ENCODE data around the gene BEST4.
"Not testable (repeated sequence)": the region's sequence is repeated elsewhere in the genome, so short reads cannot be mapped to it uniquely, and the experiment has no call there.

Gene BEST4

DNA sequence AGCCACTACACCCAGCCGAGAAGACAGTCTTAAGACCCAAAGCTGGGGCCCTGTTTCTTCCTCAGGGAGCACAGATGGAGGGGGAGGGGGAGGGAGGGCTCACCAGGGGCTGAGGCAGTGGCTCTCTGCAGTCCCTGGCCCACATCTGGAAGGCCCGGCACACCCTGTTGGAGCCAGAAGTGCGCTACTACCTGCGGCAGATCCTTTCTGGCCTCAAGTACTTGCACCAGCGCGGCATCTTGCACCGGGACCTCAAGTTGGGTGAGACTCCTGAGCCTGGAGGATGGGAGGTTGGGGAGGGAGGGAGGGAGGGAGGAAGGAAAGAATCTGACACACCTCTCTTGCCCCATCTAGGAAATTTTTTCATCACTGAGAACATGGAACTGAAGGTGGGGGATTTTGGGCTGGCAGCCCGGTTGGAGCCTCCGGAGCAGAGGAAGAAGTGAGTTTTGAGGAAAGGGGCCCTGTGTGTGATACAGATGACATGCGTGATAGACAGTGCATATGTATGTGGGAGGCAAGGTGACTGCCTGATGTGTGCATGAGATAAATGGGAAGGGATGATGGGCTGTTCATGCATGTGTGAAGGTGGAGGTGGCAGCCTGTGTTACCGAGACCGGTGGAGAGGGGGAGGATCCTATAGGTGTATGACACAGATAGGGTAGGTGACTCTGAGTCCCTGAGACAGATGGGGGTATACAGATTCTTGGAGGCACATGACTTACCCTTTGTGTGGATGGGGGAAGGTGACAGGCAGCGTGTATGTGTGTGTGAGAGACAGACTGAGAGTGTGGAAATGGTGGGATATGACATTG is 13.7 kb upstream of the BEST4 start:
- DNase-seq = no peak

DNA sequence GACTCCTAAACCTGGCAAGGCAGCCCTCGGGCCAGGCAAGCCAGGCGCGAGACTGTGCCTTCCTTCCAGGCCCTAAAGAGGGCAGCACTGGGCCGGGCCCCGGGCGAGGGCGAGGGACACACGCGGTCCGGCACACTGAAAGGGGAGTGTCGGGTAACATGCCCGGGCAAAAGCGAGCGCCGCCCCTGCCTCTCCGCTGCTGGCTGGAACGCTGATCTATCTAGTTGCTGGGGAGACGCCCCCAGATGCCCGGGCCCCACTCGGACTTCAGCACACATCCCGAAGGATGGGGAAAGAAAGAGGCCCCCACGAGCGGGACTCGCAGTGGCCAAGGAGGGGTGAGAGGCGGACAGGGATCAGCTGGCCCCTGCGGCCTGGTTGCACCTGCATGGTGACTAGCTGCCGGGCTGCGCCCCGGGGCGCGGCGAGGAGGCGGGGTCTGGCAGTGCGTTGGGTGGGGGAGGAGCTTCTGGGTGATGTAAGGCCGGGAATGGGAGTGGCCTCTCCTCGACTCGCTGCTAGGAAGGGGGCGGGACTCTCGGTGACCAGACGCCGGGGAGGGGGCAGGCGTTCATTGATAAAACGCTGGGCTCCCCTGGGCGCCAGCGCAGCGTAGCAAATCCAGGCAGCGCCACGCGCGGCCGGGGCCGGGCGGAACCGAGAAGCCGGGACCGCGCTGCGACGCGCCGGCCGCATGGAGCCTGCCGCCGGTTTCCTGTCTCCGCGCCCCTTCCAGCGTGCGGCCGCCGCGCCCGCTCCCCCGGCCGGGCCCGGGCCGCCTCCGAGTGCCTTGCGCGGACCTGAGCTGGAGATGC is 12.0 kb upstream of the BEST4 start, which contains the start of gene PLK3:
Gene PLK3, plus strand, starts transcription at position 608 of the 815 bp plus-strand sequence. Its CDS starts 87 bp downstream, at position 695.
- peak; percentile 99 for DNase-seq

DNA sequence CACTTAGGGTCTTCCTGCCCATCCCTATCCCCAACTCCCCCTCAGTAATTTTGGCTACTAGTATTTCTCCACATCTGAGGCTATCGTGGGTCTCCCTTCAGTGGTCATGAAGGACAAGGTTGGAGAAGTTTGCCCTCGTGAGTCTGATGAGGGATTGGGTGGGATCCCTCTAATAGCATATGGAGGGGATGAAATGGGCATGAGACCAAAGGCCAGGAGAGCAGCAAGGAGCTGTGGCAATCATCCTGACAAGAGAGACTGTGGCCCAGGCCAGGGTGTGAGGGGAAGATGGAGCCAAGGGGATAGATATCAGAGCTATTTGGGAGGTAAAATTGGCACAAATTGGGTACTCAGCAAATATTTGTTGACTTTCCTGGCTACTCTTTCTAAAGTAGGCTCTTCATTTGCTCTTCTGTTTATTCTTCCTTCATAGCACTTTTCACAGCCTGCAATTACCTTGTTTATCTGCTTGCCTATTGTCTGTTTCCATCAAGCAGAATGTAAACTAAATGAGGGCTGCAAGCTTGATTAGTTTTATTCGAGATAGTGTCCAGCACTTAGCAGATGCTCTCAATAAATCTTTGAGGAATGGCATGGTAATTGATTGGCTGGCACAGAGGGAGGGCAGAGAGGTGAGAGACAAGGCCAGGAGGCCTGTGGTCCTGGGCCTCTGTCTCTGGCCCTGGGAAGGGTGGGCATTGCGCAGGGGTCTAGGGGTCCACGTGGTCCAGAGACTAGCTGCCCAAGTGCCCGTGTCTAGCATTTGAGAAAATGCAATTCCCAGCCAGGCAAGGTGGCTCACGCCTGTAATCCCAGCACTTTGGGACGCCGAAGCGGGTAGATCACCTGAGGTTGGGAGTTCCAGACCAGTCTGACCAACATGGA is 10.8 kb upstream of the BEST4 start:
- DNase-seq = no peak

DNA sequence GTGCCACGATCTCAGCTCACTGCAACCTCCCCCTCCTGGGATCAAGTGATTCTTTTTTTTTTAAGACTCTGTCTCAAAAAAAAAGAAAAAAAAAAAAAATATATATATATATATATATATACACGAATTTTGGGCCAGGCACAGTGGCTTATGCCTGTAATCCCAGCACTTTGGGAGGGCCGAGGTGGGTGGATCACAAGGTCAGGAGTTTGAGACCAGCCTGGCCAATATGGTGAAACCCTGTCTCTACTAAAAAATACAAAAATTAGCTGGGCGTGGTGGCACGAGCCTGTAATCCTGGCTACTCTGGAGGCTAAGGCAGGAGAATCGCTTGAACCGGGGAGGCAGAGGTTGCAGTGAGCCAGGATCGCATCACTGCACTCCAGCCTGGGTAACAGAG is 9.9 kb upstream of the BEST4 start:
- DNase-seq = not testable (repeated sequence)

- DNase-seq = no peak
These were observed 4.9 kb upstream of the BEST4 start for GRCh38 chr1:44792736-44793502.

DNA sequence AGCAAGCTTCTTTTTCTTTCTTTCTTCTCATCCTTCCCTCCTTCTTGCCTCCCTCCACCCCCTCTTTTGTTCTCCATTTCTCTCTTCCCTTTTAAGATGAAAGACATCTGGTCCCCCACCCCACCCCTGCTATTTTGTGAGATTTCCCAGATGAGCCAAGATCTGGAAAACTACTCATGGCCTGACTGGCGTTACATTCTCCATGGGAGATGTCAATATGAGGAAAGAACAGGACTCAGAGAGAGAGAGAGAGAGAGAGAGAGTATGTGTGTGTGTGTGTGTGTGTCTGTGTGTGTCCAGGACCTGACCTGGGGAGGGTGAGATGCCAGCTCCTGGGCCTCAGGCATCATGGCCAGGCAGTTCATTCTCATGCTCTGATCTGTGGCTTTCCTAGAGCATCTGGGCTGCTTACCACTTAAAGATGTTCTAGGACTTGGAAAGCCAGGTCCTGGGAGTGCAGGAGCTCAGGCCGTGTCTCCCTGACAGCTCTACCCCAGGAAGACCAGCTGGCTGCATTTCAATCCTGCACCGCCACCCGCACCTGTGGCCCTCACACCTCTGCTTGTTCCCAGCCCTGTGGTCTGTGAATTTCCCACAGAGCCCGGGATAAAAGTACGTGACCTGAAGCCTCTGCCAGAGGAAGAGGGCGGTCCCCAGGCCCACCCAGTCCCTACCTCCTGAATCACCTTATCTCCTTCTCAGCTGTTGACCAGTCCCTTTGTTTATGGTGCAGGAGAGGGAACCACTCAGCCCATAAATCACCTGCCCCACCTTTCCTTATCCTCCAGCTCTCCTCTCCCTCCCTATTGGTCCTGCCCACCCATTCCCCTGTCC is 3.2 kb upstream of the BEST4 start:
- no peak for DNase-seq

GRCh38 chr1:44787506-44787905 is 464 bp downstream of the BEST4 start:
- DNase-seq = no peak

- DNase-seq = no peak
These were observed 1.0 kb downstream of the BEST4 start for GRCh38 chr1:44786841-44787426.

- DNase-seq = peak; percentile 78
These were observed 1.7 kb downstream of the BEST4 start for GRCh38 chr1:44786138-44786840.

DNA sequence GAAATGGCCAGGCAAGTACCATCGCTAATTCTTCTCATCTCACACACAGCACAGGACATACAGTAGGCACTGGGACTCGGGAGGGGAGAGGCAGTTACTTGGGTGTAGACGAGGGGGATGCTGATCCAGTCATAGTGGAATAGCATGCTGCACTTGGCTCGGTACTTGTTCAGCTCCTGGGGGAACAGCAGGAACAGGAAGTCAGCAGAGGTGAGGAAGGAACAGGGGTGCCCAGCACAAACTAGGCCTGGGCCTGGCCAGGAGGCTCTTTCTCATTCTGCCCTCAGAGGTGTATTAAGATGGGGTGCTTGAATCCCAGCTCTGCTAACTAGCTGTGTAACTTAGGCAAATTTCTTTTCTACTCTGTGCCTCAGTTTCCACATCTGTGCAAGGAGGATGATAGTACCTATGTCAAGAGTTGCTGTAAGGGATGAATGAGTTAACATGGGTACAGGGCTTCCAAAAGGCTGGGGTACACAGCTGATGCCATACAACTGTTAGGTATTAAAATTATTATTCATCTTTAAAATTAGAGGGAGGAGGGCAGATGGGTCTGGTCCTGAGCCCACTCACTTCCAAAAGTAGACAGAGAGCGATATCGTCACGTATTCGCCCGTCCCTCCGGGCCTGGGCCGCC is 2.4 kb downstream of the BEST4 start:
- DNase-seq = no peak

DNA sequence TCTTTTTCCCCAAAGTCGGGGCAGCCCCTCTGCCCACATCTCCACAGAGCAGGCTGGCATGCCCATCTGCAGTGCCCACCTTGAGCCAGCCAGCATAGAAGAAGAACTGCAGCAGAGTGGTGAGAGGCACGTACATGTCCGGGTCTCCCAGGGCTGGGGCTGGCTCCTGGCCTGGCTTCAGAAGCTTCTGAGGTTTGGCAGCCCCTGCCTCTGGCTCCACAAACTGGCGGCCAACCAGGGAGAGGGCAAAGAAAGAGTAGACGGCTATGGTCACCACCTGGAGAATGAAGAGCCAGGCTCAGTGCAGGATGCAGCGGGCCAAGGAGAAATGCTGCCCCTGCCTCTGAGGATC is 3.0 kb downstream of the BEST4 start:
- no peak for DNase-seq

GRCh38 chr1:44784094-44785028 is 3.6 kb downstream of the BEST4 start:
- no peak for DNase-seq

DNA sequence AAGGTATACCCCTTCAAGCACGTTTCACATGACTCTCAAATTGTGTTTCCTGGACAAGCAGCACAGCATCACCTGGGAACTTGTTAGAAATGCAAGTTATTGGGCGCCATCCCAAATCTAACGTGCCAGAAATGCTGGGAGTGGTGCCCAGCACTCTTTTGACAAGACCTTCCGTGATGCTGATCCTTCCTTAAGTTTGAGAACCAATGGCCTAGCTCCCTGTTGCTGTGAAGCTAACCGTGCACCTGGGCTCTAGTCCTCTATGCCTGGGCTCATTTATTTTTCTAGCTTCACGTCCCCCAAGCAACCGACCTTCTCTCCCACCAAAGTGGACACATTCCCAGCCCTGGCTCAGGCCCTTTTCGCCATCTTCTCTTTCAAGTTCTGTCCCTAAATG is 4.3 kb downstream of the BEST4 start:
- DNase-seq = no peak

- DNase-seq = no peak
These were observed 7.3 kb downstream of the BEST4 start for GRCh38 chr1:44780583-44781121.

GRCh38 chr1:44778705-44779576 is 9.0 kb downstream of the BEST4 start:
- no peak for DNase-seq

- no peak for DNase-seq
These were observed 9.9 kb downstream of the BEST4 start for GRCh38 chr1:44777969-44778635.

- no peak for DNase-seq
These were observed 10.4 kb downstream of the BEST4 start for GRCh38 chr1:44777547-44777946.

Measured in activated CD4-positive, alpha-beta T cell treated with anti-CD3 and anti-CD28 coated beads, Interleukin-2, amount 50 U/mL, for 1 hour (primary cell).